ENCODE measurements around the gene TMA16.

TMA16 gene

DNA sequence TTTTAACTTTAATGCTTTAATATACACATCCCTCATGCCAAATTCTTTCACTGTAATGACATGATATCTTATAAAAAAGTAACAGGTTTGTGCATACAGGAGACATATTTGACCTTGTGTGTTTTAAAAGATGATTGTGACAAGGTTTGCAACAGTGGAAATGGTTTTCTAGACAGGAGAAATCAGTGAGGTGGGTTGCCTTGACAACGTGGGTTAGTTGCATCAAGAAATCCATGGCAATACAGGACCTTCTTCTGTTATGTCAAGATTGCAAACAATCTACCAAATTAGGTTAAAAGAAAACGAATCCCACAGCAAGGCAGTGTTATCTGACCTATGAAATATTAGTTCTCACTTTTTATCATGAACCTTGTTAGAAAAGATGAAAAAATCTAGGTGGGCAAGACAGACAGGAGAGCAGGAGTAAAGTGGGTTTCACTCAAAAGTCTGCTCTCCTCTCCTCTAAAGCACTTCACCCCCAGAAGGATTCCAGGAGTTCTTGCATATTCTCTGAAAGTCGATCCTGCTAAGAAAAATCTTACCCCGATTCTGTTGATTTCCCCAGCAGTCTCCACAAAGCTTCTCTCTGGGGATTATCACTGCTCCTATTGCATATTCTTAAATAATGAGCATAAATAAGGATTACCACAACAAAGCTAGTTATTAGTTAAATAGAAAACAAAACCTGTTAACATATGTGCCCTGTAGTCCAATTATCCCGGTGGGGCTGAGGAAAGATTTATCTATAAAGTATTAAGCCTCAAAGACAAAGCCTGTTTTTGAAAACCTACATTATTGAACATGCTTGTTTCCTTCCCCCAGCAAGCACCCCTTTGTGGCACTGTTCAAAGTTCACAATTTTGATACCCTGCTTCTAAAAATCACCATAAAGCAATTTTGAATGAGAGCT lies 71.0 kb downstream of the TMA16 start:
- DNase-seq, result no peak

- no peak for DNase-seq
Observed at GRCh38 chr4:163566257-163566796, 71.8 kb downstream of the TMA16 start.

GRCh38 chr4:163568843-163569242 lies 74.4 kb downstream of the TMA16 start:
- DNase-seq, result no peak
